ENCODE results near the gene BEST1. TPM values are rescaled to one million over a fixed set of nuclear protein-coding genes. Genes with fewer than 3 reads are reported as not detected.
"Not testable (repeated sequence)": the region's sequence is repeated elsewhere in the genome, so short reads cannot be mapped to it uniquely, and the experiment has no call there.

Gene BEST1
- polyA plus RNA-seq, 1 donor from 2014 or later: 6.4 TPM

DNA sequence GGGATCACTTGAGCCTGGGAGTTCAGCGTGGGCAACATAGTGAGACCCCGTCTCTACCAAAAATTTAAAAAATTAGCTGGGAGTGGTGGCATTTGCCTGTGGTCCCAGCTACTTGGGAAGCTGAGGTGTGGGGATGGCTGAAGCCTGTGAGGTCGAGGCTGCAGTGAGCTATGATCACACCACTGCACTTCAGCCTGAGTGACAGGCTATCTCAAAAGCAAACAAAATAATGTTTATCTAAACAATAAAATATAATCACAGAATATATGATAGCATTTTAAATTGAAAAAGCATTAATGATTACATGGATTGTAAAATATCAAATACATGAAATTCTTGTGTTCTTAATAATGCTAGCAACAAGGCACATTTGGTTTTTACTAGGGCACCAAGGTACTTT is 2.7 kb downstream of the BEST1 start:
- Histone ChIP-seq H3F3A (ENCODE audit: insufficient read depth, low read length, poor library complexity, severe bottlenecking) (no peaks in the 10 kb centered on the region), H3K9me3 (ENCODE audit: low read length) (no peaks in the 10 kb centered on the region), H3K27ac (ENCODE audit: low read length) (no peak overlapping the region), H3K4me3 (ENCODE audit: low read length) (no peak overlapping the region), H3K9me2 (ENCODE audit: insufficient read depth, low read length) (no peaks in the 10 kb centered on the region), H2AFZ (ENCODE audit: low read depth, low read length) (no peak overlapping the region), H3K27me3 (ENCODE audit: insufficient read depth, low read depth, low read length) (peaks cover 24% of the 10 kb centered on the region), H3K4me2 (ENCODE audit: low read length) (no peak overlapping the region), H3K36me3 (ENCODE audit: insufficient read depth, low read length) (no peaks in the 10 kb centered on the region), H3K9ac (ENCODE audit: low read length) (no peak overlapping the region), H3K79me2 (replicated peaks; ENCODE audit: insufficient read depth, low read length) (no peaks in the 10 kb centered on the region), H4K20me1 (ENCODE audit: insufficient read depth) (no peaks in the 10 kb centered on the region)
- TF ChIP-seq MXI1 (conservative IDR thresholded peaks at IDR 0.05; ENCODE audit: poor library complexity, severe bottlenecking) (no peak), EP300 (conservative IDR thresholded peaks at IDR 0.05; ENCODE audit: poor library complexity, severe bottlenecking) (no peak), TAF1 (IDR thresholded peaks at IDR 0.05; ENCODE audit: low read depth) (no peak), EZH2 (IDR thresholded peaks at IDR 0.05; ENCODE audit: borderline replicate concordance, insufficient read depth, low read length, poor library complexity, severe bottlenecking) (no peak), SMC3 (conservative IDR thresholded peaks at IDR 0.05; ENCODE audit: poor library complexity) (no peak)
- TF ChIP-seq, protein P1, sequence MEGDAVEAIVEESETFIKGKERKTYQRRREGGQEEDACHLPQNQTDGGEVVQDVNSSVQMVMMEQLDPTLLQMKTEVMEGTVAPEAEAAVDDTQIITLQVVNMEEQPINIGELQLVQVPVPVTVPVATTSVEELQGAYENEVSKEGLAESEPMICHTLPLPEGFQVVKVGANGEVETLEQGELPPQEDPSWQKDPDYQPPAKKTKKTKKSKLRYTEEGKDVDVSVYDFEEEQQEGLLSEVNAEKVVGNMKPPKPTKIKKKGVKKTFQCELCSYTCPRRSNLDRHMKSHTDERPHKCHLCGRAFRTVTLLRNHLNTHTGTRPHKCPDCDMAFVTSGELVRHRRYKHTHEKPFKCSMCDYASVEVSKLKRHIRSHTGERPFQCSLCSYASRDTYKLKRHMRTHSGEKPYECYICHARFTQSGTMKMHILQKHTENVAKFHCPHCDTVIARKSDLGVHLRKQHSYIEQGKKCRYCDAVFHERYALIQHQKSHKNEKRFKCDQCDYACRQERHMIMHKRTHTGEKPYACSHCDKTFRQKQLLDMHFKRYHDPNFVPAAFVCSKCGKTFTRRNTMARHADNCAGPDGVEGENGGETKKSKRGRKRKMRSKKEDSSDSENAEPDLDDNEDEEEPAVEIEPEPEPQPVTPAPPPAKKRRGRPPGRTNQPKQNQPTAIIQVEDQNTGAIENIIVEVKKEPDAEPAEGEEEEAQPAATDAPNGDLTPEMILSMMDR (IDR thresholded peaks at IDR 0.05; ENCODE audit: poor library complexity, severe bottlenecking): no peak

DNA sequence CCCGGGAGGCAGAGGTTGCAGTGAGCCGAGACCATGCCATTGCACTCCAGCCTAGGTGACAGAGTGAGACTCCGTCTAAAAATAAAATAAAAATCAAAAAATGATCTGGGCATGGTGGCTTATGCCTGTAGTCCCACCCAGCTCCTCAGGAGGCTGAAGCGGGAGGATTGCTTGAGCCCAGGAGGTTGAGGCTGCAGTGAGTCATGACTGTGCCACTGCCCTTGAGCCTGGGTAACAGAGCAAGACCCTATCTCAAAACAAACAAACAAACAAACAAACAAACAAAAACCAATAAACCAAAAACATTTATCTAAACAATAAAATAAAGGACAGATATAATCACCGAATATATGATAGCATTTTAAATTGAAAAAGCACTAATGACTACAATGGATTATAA is 3.5 kb downstream of the BEST1 start:
- not testable (repeated sequence) for H2AFZ ChIP-seq (ENCODE audit: low read depth, low read length); H3K27ac ChIP-seq (ENCODE audit: low read length); H4K20me1 ChIP-seq (ENCODE audit: insufficient read depth); H3K9me2 ChIP-seq (ENCODE audit: insufficient read depth, low read length); H3F3A ChIP-seq (ENCODE audit: insufficient read depth, low read length, poor library complexity, severe bottlenecking); H3K4me3 ChIP-seq (ENCODE audit: low read length); H3K36me3 ChIP-seq (ENCODE audit: insufficient read depth, low read length); H3K4me2 ChIP-seq (ENCODE audit: low read length); H3K9me3 ChIP-seq (ENCODE audit: low read length); H3K79me2 ChIP-seq (replicated peaks; ENCODE audit: insufficient read depth, low read length); H3K9ac ChIP-seq (ENCODE audit: low read length)
- H3K27me3 ChIP-seq (ENCODE audit: insufficient read depth, low read depth, low read length): peaks cover 24% of the 10 kb centered on the region

DNA sequence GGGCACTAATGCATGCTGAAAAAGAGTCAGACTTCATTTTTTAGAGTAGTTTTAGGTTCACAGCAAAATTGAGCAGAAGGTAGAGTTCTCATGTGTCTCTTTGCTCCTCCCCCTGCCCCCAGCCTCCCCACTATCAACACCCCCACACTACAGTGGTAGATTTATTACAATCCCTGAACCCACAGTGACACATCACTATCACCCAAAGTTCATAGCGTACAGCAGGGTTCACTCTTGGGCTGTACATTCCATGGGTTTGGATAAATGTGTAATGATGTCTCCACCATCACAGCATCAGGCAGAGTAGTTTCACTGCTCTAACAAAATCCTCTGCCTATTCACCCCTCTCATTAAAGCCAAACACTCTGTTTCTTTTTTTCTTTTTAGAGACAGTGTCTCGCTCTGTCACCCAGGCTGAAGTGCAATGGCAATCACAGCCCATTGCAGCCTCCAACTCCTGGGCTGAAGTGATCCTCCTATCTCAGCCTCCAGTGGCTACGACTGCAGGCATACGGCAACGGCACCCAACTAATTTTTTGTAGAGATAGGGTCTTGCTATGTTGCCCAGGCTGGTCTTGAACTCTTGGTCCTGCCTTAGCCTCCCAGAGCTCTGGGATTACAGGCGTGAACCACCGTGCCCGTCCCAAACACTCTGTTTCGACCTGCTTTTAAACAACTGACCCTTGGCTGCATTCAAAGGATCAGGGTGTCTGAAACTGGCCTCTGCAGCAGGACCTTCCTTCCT is 4.1 kb downstream of the BEST1 start:
- H3K36me3 ChIP-seq (ENCODE audit: insufficient read depth, low read length): no peaks in the 10 kb centered on the region
- H3K9me2 ChIP-seq (ENCODE audit: insufficient read depth, low read length): no peaks in the 10 kb centered on the region
- no peaks in the 10 kb centered on the region for H3K9me3 ChIP-seq (ENCODE audit: low read length)
- H3K4me2 ChIP-seq (ENCODE audit: low read length): no peak overlapping the region
- H3K27ac ChIP-seq (ENCODE audit: low read length): no peak overlapping the region
- no peaks in the 10 kb centered on the region for H3F3A ChIP-seq (ENCODE audit: insufficient read depth, low read length, poor library complexity, severe bottlenecking)
- H3K9ac ChIP-seq (ENCODE audit: low read length): no peak overlapping the region
- no peak for TF ChIP-seq EP300 (conservative IDR thresholded peaks at IDR 0.05; ENCODE audit: poor library complexity, severe bottlenecking)
- TF ChIP-seq, protein P2, sequence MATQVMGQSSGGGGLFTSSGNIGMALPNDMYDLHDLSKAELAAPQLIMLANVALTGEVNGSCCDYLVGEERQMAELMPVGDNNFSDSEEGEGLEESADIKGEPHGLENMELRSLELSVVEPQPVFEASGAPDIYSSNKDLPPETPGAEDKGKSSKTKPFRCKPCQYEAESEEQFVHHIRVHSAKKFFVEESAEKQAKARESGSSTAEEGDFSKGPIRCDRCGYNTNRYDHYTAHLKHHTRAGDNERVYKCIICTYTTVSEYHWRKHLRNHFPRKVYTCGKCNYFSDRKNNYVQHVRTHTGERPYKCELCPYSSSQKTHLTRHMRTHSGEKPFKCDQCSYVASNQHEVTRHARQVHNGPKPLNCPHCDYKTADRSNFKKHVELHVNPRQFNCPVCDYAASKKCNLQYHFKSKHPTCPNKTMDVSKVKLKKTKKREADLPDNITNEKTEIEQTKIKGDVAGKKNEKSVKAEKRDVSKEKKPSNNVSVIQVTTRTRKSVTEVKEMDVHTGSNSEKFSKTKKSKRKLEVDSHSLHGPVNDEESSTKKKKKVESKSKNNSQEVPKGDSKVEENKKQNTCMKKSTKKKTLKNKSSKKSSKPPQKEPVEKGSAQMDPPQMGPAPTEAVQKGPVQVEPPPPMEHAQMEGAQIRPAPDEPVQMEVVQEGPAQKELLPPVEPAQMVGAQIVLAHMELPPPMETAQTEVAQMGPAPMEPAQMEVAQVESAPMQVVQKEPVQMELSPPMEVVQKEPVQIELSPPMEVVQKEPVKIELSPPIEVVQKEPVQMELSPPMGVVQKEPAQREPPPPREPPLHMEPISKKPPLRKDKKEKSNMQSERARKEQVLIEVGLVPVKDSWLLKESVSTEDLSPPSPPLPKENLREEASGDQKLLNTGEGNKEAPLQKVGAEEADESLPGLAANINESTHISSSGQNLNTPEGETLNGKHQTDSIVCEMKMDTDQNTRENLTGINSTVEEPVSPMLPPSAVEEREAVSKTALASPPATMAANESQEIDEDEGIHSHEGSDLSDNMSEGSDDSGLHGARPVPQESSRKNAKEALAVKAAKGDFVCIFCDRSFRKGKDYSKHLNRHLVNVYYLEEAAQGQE (IDR thresholded peaks at IDR 0.05; ENCODE audit: borderline replicate concordance): no peak
- peaks cover 24% of the 10 kb centered on the region for H3K27me3 ChIP-seq (ENCODE audit: insufficient read depth, low read depth, low read length)
- no peaks in the 10 kb centered on the region for H3K79me2 ChIP-seq (replicated peaks; ENCODE audit: insufficient read depth, low read length)
- H4K20me1 ChIP-seq (ENCODE audit: insufficient read depth): no peaks in the 10 kb centered on the region
- H2AFZ ChIP-seq (ENCODE audit: low read depth, low read length): no peak overlapping the region
- H3K4me3 ChIP-seq (ENCODE audit: low read length): no peak overlapping the region
